ENCODE measurements around the gene PRDM16. TPM values are rescaled to one million over a fixed set of nuclear protein-coding genes. Genes with fewer than 3 reads are reported as not detected.

Gene PRDM16
- polyA plus RNA-seq, 1 donor from 2014 or later = not detected

GRCh38 chr1:3130268-3130667, 61.3 kb downstream of the PRDM16 start:
- Mint-ChIP-seq H3K4me1 (no peaks in the 10 kb centered on the region), H3K27me3 (peaks cover 3% of the 10 kb centered on the region), H3K27ac (no peak overlapping the region), H3K4me3 (no peak overlapping the region), H3K36me3 (no peaks in the 10 kb centered on the region), H3K9me3 (no peaks in the 10 kb centered on the region)

GRCh38 chr1:3132660-3133059, 63.7 kb downstream of the PRDM16 start:
- no peak overlapping the region for H3K4me3 Mint-ChIP-seq
- no peak overlapping the region for H3K27ac Mint-ChIP-seq
- peaks cover 0 to 1% (median 0%) of the 10 kb centered on the region in 3 donors for H3K9me3 Mint-ChIP-seq
- H3K27me3 Mint-ChIP-seq = peaks cover 7% of the 10 kb centered on the region
- H3K36me3 Mint-ChIP-seq = no peaks in the 10 kb centered on the region
- H3K4me1 Mint-ChIP-seq = no peaks in the 10 kb centered on the region

GRCh38 chr1:3133686-3134085, 64.7 kb downstream of the PRDM16 start:
- H3K4me1 Mint-ChIP-seq = no peaks in the 10 kb centered on the region
- peaks cover 7% of the 10 kb centered on the region for H3K27me3 Mint-ChIP-seq
- H3K27ac Mint-ChIP-seq = no peak overlapping the region
- no peak overlapping the region for H3K4me3 Mint-ChIP-seq
- H3K9me3 Mint-ChIP-seq = peaks cover 0 to 1% (median 0%) of the 10 kb centered on the region in 3 donors
- H3K36me3 Mint-ChIP-seq = no peaks in the 10 kb centered on the region

- H3K27ac Mint-ChIP-seq = no peak overlapping the region
- H3K4me1 Mint-ChIP-seq = no peaks in the 10 kb centered on the region
- H3K27me3 Mint-ChIP-seq = peaks cover 5% of the 10 kb centered on the region
- H3K4me3 Mint-ChIP-seq = no peak overlapping the region
- peaks cover 0 to 1% (median 0%) of the 10 kb centered on the region in 3 donors for H3K9me3 Mint-ChIP-seq
- no peaks in the 10 kb centered on the region for H3K36me3 Mint-ChIP-seq
Measured at GRCh38 chr1:3134381-3135072, 65.5 kb downstream of the PRDM16 start.

GRCh38 chr1:3135073-3135702, 66.2 kb downstream of the PRDM16 start:
- Mint-ChIP-seq H3K4me3 (no peak overlapping the region), H3K36me3 (no peaks in the 10 kb centered on the region), H3K9me3 (peaks cover 0 to 1% (median 0%) of the 10 kb centered on the region in 3 donors), H3K27me3 (peaks cover 5% of the 10 kb centered on the region), H3K27ac (no peak overlapping the region), H3K4me1 (no peaks in the 10 kb centered on the region)

- H3K9me3 Mint-ChIP-seq = peaks cover 0 to 1% (median 0%) of the 10 kb centered on the region in 3 donors
- peaks cover 5% of the 10 kb centered on the region for H3K27me3 Mint-ChIP-seq
- H3K4me1 Mint-ChIP-seq = no peaks in the 10 kb centered on the region
- H3K36me3 Mint-ChIP-seq = no peaks in the 10 kb centered on the region
- H3K27ac Mint-ChIP-seq = no peak overlapping the region
- H3K4me3 Mint-ChIP-seq = no peak overlapping the region
Measured at GRCh38 chr1:3135744-3136455, 66.9 kb downstream of the PRDM16 start.

- no peak overlapping the region for H3K27ac Mint-ChIP-seq
Measured at GRCh38 chr1:3136532-3136931, 67.5 kb downstream of the PRDM16 start.

GRCh38 chr1:3137111-3138100, 68.4 kb downstream of the PRDM16 start:
- Mint-ChIP-seq H3K36me3 (no peaks in the 10 kb centered on the region), H3K4me1 (no peaks in the 10 kb centered on the region), H3K9me3 (peaks cover 0 to 1% (median 0%) of the 10 kb centered on the region in 3 donors), H3K27ac (no peak overlapping the region), H3K27me3 (peaks cover 5% of the 10 kb centered on the region), H3K4me3 (no peak overlapping the region)

More at GRCh38 chr1:3136532-3136931, 67.5 kb downstream of the PRDM16 start:
- Mint-ChIP-seq H3K27me3 (peaks cover 5% of the 10 kb centered on the region), H3K36me3 (no peaks in the 10 kb centered on the region), H3K9me3 (peaks cover 0 to 1% (median 0%) of the 10 kb centered on the region in 3 donors), H3K4me3 (no peak overlapping the region), H3K4me1 (no peaks in the 10 kb centered on the region)

GRCh38 chr1:3138623-3139151, 69.7 kb downstream of the PRDM16 start:
- no peak overlapping the region for H3K27ac Mint-ChIP-seq
- H3K4me1 Mint-ChIP-seq = no peaks in the 10 kb centered on the region
- no peak overlapping the region for H3K4me3 Mint-ChIP-seq
- peaks cover 0 to 1% (median 0%) of the 10 kb centered on the region in 3 donors for H3K9me3 Mint-ChIP-seq
- no peaks in the 10 kb centered on the region for H3K36me3 Mint-ChIP-seq
- peaks cover 3% of the 10 kb centered on the region for H3K27me3 Mint-ChIP-seq

GRCh38 chr1:3139451-3139852, 70.4 kb downstream of the PRDM16 start:
- Mint-ChIP-seq H3K4me3 (no peak overlapping the region), H3K36me3 (no peaks in the 10 kb centered on the region), H3K27ac (no peak overlapping the region), H3K9me3 (peaks cover 0 to 1% (median 0%) of the 10 kb centered on the region in 3 donors), H3K4me1 (no peaks in the 10 kb centered on the region), H3K27me3 (peaks cover 3% of the 10 kb centered on the region)

GRCh38 chr1:3139871-3140361, 70.9 kb downstream of the PRDM16 start:
- Mint-ChIP-seq H3K4me3 (no peak overlapping the region), H3K9me3 (peaks cover 0 to 1% (median 0%) of the 10 kb centered on the region in 3 donors), H3K36me3 (no peaks in the 10 kb centered on the region), H3K4me1 (no peaks in the 10 kb centered on the region), H3K27ac (no peak overlapping the region), H3K27me3 (peaks cover 3% of the 10 kb centered on the region)

- Mint-ChIP-seq H3K4me1 (no peaks in the 10 kb centered on the region), H3K27me3 (peaks cover 3% of the 10 kb centered on the region), H3K27ac (no peak overlapping the region), H3K36me3 (no peaks in the 10 kb centered on the region), H3K9me3 (peaks cover 0 to 1% (median 0%) of the 10 kb centered on the region in 3 donors), H3K4me3 (no peak overlapping the region)
Measured at GRCh38 chr1:3140437-3140836, 71.4 kb downstream of the PRDM16 start.

- peaks cover 0 to 1% (median 0%) of the 10 kb centered on the region in 3 donors for H3K9me3 Mint-ChIP-seq
- no peaks in the 10 kb centered on the region for H3K4me1 Mint-ChIP-seq
- peaks cover 3% of the 10 kb centered on the region for H3K27me3 Mint-ChIP-seq
- H3K27ac Mint-ChIP-seq = no peak overlapping the region
- no peak overlapping the region for H3K4me3 Mint-ChIP-seq
- H3K36me3 Mint-ChIP-seq = no peaks in the 10 kb centered on the region
Measured at GRCh38 chr1:3141129-3141528, 72.1 kb downstream of the PRDM16 start.

- Mint-ChIP-seq H3K4me3 (no peak overlapping the region), H3K4me1 (no peaks in the 10 kb centered on the region), H3K36me3 (no peaks in the 10 kb centered on the region), H3K27ac (no peak overlapping the region), H3K27me3 (peaks cover under 1% of the 10 kb centered on the region), H3K9me3 (peaks cover 0 to 3% (median 0%) of the 10 kb centered on the region in 3 donors)
Measured at GRCh38 chr1:3141836-3142235, 72.8 kb downstream of the PRDM16 start.

All from IgD-negative memory B cell (primary cell).